Omental fat pad (tissue), 4 donors: ENCODE measurements around the gene TSSC4. TPM values are rescaled to one million over a fixed set of nuclear protein-coding genes. Genes with fewer than 3 reads are reported as not detected.
"Not testable (repeated sequence)": the region's sequence is repeated elsewhere in the genome, so short reads cannot be mapped to it uniquely, and the experiment has no call there.

ENCODE experiments used
- ATAC-seq: fragments of 150-250 bp; one replicate; pipeline ENCODE4 v1.9.1; 2016; ENCODE audit warnings: mild to moderate bottlenecking, moderate library complexity; ENCODE audit not compliant: low FRiP score
- DNase-seq: peaks from one replicate; pipeline ENCODE4 v3.0.0-alpha.2; 2019; ENCODE audit warnings: low spot score
- total RNA-seq, 4 donors: library from RNA; depleted of rRNA; stranded (reverse); fragments of >200 nt; gene quantifications; one replicate each; pipeline ENCODE4 v1.1.0, GENCODE V29; 2016
- TF ChIP-seq, protein P1 (sequence below), 3 donors: fragments of 450-650 bp; IDR thresholded peaks; one replicate each; pipeline ENCODE4 v1.5.1; 2016 to 2017; ENCODE audit warnings: antibody characterized with exemption in 3 of 3, mild to moderate bottlenecking in 3 of 3, moderate library complexity in 2 of 3

TSSC4 gene
- 10 to 100 TPM; 29.9 to 59.7 (median 33.5) TPM for total RNA-seq

DNA sequence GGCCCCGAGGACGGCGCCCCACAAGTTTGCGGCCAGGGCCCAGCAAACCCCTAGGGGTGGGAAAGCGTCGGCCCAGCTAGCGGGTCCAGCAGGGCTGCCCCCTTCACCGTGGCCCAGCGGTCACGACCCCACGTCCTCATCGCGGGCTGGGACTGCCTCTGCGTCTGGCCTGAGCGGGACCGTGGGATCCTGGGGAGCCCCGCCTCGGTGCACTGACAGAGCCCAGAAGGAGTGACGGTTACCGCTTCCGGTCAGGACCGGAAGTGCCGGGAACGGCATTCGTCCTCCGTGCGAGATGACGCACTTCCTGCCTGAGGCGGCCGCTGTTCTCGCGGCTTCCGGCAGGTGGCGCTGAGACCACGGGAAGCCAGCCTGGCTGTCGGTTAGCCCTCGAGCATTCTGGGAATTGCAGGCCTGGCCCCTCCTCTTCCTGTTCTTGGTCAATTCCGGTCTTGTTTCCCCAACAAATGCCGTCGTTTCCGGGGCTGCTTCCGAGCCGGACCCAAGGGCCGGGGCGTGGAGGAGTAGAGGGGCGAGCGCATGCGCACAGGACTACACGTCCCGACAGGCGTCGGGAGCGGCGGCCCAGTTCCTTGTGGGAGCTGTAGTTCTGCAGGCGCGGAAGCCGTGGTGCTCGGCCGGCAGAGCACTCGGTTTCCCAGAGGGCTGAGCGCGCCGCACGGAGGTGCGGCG, at the start of gene TSSC4:
Gene TSSC4, plus strand, starts transcription at position 682 of the 693 bp plus-strand sequence. CDS start 1,884 bp downstream, outside the sequence.
- ATAC-seq (peak; percentile 88), DNase-seq (peak; percentile 97)
- TF ChIP-seq, protein P1, sequence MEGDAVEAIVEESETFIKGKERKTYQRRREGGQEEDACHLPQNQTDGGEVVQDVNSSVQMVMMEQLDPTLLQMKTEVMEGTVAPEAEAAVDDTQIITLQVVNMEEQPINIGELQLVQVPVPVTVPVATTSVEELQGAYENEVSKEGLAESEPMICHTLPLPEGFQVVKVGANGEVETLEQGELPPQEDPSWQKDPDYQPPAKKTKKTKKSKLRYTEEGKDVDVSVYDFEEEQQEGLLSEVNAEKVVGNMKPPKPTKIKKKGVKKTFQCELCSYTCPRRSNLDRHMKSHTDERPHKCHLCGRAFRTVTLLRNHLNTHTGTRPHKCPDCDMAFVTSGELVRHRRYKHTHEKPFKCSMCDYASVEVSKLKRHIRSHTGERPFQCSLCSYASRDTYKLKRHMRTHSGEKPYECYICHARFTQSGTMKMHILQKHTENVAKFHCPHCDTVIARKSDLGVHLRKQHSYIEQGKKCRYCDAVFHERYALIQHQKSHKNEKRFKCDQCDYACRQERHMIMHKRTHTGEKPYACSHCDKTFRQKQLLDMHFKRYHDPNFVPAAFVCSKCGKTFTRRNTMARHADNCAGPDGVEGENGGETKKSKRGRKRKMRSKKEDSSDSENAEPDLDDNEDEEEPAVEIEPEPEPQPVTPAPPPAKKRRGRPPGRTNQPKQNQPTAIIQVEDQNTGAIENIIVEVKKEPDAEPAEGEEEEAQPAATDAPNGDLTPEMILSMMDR (IDR thresholded peaks at IDR 0.05) = peak in 2 of 3 donors; percentile 86 to 95

DNA sequence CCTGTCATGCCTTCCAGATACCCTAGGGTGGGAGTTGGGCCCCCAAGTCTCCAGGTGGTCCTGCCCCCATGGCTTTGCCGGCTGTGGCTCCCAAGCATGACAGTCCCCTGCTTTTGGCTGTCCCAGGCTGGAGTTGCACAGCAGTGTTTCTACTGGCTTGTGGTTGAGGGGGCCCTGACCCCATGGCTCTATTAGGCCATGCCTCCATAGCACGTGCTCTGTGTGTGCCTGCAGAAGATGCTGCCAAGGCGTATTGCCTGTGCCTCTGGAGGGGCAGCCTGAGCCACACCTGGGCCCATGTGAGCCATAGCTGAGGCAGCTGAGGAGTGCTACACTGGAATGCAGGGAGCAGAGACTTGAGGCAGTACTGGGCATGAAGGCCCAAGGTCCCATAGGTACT, 48.8 kb upstream of the TSSC4 start:
- DNase-seq = no peak
- ATAC-seq = no peak
- TF ChIP-seq, protein P1 (IDR thresholded peaks at IDR 0.05) = no peak

DNA sequence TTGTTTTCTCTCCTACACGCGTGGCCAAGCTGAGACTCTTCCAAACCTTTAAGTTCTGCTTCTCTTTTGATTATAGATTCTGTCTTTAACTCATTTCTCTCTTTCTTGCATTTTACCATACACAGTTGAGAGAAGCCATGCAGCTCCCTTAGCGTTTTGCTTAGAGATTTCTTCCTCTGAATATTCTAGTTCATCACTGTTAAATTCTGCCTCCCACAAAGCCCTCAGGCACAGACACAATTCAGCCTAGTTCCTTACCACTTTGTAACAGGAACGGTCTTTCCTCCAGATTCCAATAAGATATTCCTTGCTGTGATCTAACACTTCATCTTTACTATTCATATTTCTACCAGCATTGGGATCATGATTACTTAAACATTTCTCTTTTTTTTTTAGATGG, 48.1 kb upstream of the TSSC4 start:
- ATAC-seq (no peak), DNase-seq (no peak)
- TF ChIP-seq, protein P1 (IDR thresholded peaks at IDR 0.05) = no peak

DNA sequence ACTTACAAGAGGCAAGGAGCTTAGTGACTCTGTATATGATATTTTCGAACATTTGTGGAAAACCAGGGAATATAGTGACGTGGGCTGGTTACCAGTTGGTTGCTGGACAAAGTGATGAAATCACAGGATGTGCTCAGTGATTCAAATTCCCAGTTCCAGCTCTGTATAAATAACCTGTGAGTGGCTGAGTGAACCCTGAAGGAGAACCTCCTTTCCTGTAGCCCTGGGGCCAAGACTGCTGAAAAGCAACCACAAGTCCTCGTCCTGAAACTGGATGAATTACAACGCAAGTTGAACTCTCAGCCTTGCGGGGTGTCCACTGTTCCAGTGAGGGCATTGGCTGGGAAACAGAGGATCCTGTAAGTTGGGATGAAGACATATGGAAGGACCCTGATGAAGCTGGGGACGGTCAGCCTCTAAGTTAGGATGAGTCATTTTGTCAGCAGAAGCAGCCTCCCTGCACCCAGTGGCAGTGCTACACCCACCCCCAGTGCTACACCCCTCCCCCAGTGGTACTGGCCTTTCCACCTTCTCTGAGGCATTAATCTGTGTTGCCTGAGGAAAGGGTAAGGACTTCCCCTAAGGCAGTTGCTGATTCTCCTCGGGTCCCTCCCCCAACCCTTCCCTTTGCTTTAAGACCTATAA, 45.4 kb upstream of the TSSC4 start:
- no peak for ATAC-seq
- TF ChIP-seq, protein P1 (IDR thresholded peaks at IDR 0.05) = no peak
- no peak for DNase-seq

DNA sequence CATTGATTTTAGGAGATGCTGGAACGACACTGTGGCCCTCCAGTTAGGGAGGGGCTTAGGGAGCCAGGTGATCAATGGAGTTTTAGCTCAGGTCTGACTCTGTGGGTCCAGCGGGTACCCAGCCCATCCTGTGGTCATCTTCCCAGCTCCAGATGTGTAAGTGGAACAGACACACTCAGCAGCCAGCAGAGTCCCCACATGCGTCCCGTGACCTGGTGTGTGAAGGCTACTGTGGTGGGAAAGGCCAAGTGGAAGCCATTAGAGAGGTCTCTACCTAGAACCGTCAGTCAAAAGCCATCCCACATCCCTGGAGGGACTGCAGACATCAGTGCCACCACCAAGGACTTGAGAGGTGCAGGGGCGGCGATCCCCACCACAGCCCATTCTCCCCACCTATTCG, 43.3 kb upstream of the TSSC4 start:
- ATAC-seq = no peak
- TF ChIP-seq, protein P1 (IDR thresholded peaks at IDR 0.05) = no peak
- no peak for DNase-seq

DNA sequence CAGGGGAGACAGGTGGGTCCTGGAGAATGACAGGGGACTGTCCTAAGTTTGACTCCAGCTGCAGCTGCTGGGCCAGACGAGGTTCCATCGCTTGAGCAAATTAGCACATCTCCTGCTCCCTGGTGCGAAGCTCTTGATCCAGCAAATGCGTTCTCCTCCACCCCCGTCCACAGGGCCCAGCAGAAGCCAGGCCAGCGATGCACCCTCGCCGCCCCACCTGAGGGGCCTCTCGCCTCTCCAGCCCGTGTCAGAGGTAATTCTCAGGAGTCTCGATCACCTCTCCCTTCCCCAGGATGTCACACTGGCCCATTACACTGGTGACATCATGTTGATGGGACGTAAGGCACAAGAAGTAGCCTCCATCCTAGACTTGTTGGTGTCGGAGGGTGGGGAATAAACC, 42.9 kb upstream of the TSSC4 start:
- ATAC-seq, DNase-seq: not testable (repeated sequence)

DNA sequence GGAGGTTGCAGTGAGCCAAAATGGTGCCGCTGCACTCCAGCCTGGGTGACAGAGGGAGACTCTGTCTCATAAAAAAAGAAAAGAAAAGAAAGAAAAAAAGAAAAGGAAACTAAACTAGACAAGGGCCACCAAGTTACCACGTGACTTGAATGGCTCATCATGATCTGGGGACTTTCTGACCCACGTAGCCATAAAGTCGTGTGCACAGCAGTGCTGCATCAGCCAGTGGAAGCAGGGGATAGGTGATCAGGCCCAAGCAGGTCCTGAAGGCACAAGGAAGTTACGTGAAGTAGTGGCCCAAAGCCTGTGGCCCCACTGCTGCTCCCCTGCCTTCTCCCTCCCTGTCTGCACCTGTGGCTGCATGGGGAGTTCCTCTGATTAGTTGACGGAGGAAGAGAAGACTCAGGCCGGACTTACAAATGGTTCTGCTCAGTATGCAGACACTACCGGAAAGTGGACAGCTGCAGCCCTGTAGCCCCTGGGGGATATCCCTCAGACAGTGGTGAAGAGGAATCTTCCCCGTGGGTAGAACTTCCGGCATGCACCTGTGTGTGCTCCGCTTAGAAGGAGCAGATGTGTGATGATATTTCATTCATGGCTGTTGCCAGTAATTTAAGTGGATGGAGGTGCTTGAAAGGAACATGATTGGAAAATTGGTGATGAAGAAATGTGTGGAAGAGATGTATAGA, 41.7 kb upstream of the TSSC4 start:
- DNase-seq = no peak
- TF ChIP-seq, protein P1 (IDR thresholded peaks at IDR 0.05) = no peak
- no peak for ATAC-seq
